Measurements from ENCODE around the gene SP5.
"Not testable (repeated sequence)": the region's sequence is repeated elsewhere in the genome, so short reads cannot be mapped to it uniquely, and the experiment has no call there.

Gene SP5

DNA sequence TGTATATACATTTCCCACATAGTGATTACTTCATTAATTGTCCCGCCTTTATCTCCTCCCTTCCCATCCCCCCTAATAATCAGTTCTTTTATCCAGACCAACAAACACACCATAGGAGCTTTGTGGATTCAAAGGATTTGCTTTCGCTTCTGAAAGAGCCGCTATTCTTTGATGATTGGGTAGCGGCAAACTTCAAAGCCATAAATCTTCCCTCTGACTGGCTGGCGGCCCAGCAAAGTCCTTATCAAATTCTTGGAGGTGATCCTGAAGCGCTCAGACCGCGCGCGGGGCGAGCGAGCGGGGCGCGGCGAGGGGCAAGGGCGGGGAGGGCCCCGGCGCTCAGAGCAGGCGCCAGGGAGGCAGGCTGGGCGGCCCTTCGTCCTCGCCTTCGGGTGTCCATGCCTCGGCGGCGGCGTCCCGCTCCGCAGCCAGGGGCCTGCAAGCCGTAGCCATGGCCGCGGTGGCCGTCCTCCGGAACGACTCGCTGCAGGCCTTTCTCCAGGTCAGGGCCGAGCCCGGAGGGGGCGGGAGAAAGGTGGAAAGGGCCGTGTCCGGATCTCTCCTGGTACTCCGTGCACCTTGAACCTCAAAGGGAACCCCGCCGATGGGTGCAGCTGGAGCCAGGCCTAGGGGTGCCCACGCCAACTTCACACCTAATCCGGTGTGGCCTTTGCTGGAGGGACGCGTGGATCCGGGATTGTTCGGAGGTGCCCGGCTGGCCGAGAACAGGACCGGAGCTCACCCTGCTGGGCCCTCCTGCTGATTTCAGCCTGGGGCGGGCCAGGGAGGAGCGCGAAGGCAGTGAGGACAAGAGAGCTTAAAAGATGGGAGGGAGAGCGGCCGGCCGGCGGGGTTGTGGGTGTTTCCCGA, at the start of gene SP5:
SP5 (plus strand) TSS at position 276 of the 870 bp plus-strand sequence; CDS start at position 452, 176 bp downstream.
- no peak for DNase-seq (ENCODE audit: low read depth, low spot score)

DNA sequence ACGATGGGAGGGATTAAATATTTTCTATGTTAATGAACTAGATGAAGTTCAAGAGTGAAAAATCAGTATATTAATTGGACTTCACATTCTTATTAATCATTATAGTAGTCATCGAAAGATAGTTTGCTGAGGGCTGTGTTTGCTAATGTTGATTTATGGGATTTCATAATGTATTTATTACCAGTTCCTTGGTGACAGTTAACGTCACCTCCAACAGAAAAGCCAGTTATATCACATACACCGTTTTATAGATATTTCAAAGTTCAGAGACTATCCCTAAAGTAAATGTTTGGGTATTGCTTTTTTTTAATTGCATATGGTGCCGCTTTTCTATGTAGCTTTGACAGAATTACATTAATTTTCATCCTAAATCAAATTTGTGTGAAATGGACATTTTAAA, 49.4 kb upstream of the SP5 start:
- DNase-seq (ENCODE audit: low read depth, low spot score), result no peak

DNA sequence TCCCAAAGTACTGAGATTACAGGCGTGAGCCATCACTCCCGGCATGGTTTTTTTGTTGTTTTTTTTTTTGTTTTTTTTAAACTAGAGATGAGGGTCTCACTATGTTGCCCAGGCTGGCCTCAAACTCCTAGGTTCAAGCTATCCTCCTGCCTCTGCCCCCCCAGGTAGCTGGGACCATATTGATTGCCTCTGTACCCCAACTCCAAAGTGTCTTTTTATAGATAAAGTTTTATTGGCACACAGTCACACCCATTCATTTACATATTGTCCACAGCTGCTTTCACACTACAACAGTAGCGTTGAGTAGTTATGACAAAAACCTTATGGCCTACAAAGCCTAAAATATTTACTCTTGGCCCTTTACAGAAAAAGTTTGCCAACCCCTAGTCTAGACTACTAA, 45.2 kb upstream of the SP5 start:
- no peak for DNase-seq (ENCODE audit: low read depth, low spot score)

DNA sequence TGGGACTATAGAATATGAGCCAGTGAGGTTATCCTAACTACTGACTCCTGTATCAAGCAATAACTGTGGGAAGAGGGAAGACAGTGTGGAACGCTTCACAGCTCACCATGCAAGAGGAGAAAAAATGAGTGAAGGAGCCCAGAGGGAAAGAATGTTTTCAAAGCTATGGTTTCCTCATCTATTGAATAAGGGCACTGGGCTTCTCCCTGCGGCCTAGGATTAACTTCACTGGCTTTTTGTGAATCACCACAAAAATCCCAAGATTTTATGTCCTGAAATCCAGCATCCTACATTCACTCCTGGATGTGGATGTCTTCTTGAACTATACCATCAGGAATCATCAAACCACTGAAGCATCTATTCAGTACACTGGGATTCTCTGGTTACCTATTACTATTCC, 44.5 kb upstream of the SP5 start:
- no peak for DNase-seq (ENCODE audit: low read depth, low spot score)

DNA sequence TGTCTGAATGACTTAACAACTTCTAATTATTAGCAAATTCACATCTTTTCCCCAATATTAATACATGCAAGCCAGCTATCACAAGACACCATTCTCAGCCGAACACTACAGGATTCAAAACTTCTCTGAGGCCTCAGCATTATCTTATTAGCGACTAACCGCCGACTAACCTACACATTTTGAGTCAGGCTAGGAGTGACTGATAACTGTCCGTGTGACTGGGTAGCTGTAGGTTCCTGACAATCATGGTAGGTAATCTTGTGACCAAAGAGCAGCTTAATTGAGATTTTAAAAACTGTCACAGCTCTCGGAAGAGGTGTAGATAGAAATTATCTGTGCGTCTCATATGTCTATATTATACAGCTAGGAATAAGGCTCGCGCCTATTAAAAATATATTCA, 44.1 kb upstream of the SP5 start:
- DNase-seq (ENCODE audit: low read depth, low spot score), result no peak

DNA sequence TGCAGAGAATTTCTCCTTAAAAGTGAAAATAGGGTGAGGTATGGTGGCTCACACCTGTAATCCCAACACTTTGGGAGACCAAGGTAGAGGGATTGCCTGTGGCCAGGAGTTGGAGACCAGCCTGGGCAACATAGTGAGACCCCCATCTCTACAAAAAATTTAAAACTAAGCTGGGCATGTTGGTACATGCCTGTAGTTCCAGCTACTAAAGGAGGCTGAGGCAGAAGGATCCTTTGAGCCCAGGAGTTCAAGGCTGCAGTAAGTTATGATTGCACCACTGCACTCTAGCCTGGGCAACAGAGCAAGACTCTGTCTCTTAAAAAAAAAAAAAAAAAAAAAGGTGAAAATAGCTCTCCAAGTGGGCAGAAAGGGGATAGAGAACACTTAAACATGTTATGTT, 40.9 kb upstream of the SP5 start:
- DNase-seq (ENCODE audit: low read depth, low spot score), result not testable (repeated sequence)

DNA sequence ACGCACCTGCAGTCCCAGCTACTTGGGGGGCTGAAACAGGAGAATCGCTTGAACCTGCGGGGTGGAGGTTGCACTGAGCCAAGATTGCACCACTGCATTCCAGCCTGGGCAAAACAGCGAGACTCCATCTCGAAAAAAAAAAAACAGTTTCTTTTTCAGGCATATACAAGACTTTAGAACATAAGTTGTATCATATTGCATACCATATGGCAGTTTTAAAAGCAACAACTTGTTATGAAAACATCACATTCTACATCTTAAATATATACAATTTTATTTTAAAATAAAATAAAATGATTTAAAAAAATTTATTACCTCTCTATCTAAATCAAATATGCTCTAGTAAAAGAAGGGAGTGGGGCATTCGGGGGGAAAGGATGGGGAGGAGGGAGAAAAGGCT, 39.4 kb upstream of the SP5 start:
- DNase-seq (ENCODE audit: low read depth, low spot score), result no peak

DNA sequence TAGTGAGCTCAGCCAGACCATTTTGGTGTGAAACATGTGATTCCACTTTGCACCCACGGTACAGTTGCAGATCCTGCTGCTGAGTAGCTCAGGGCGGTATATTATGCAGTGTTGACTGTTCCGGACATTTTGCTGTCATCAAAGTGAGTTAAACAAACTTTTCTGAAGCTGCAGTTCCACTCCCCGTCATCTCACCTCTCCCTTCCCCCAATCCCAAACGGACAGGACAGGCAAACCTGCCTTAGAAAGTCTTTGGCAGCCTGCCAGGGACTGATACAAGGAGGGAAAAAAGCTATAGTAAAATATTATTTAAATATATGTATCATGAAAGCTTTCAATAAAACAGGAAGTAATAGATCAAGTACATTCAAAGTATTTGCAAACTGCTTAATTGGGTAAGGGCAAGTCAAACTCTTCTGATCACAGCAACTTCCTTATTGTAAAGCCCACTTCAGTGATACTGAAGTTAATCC, 35.5 kb upstream of the SP5 start:
- DNase-seq (ENCODE audit: low read depth, low spot score), result no peak

DNA sequence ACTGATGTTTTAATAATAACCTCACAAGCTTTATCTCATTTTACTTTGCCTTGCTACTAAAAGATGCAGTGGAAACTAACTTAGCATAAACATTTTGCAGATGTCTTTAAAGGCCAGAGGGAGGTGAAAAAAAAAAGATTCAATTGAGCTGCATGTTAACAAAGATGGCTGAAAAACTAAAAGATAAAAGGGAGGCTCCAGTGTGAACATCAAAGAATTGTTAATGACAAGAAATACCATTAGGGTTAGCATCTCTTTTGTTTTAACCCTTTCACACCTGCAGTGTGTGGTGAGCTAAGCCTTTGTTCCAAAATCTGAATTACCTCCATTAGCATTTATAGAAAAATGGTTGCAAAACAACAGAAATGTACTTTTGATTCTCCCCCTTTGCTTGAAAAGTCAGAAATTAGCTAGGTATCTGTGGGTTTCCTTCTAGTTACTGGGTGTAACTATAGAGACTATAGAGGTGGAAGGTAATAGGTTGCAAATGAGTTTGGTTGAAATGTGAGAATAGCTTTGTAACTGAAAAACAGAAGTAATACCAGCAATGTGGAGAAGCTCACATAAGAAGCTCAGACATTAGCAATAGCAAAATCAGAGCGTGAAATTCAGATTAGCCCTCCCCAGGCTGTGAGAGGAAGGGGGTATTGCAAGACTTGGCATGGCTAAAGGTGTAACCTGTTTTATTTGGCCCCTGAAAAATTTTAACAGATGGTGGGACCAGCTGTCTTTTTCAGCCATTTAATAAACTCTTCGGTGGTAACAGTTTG, 34.8 kb upstream of the SP5 start:
- DNase-seq (ENCODE audit: low read depth, low spot score), result no peak

DNA sequence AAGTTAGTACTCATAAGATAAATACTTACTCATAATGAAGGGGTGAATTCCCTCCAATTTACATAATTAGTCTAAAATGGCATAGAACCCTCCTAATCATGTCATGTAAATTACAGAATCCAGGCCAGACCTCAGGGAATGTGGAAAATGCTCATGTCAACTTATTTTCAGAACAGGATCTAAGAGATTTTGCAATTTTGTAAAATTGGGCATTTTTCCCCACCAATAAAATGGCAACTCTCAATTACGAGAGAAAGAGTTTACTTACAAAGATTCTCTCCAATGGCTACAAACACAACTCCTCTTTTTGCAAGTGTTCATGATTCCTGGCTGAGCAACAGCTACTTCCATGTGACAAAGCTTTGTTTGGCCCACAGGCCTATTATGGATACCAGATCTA, 33.8 kb upstream of the SP5 start:
- DNase-seq (ENCODE audit: low read depth, low spot score), result no peak

DNA sequence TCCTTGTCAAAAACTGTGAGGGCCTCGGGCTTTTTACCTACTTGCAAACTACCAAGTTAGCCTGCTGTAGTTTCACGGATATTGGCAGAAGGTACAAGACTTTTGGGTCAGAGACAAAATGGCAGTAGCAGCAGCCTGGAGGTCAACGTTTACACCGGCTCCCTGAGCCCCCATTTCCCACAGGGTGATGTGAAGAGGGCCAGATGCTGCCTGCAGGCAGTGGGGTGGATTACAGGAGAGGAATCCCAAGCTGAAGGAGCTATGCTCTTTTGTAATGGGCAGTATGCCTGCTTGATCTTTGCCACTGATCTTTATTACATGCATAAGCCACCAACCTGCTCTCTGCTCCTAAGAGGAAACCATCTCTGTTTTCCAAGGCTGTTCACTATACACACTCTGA, 29.5 kb upstream of the SP5 start:
- no peak for DNase-seq (ENCODE audit: low read depth, low spot score)

DNA sequence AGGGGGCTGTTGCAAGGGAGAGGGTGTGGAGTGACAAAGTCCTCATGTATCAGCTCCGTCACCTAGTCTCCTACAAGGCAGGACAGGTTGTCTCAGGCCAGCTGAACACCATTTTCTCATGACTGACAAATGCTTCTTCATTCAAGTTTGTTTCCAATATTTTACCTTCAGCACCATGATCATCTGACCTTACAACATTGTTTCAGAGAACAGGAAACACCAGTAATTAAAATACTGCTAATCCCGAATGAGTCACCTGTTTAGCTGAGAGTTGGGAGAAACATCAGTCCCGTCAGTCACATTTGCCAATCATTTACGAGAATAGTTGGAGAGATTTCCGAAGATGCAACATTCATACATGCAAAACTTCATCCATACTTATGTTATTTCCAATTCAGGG, 25.7 kb upstream of the SP5 start:
- no peak for DNase-seq (ENCODE audit: low read depth, low spot score)

DNA sequence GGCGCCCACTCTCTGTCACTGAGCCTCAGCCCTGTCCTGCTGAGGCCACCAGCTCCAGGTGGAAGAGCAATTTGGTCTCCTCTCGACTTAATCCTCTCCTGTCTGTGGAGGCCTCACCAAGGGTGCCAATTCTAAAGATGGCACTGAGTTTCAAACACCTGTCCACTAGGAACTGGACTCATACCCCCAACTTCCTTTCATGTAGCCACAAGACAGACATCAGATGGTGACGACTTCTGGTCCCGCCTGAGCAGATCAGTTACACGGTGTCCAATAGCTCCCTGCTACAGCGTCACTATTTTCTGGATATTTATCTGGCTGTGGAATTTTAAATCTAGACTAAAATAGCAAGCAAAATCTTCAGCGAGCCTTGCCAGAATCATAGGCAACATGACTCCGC, 24.5 kb upstream of the SP5 start:
- no peak for DNase-seq (ENCODE audit: low read depth, low spot score)

DNA sequence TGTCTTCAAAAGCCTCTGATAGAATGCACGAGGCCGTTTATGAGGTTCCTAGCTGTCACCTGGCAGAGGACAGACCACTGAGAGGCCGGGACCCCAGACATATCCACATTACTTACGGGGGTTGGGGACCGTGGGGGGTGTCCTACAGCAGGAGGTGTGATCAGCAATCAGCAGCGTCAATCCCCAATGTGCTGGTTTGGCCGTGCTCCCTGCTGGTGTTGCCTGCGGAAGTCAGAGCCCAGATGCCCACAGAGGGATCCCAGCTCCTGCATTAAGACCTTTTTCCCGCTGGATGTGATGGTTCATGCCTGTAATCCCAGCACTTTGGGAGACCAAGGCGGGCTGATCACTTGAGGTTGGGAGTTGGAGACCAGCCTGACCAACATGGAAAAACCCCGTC, 20.8 kb upstream of the SP5 start:
- no peak for DNase-seq (ENCODE audit: low read depth, low spot score)

DNA sequence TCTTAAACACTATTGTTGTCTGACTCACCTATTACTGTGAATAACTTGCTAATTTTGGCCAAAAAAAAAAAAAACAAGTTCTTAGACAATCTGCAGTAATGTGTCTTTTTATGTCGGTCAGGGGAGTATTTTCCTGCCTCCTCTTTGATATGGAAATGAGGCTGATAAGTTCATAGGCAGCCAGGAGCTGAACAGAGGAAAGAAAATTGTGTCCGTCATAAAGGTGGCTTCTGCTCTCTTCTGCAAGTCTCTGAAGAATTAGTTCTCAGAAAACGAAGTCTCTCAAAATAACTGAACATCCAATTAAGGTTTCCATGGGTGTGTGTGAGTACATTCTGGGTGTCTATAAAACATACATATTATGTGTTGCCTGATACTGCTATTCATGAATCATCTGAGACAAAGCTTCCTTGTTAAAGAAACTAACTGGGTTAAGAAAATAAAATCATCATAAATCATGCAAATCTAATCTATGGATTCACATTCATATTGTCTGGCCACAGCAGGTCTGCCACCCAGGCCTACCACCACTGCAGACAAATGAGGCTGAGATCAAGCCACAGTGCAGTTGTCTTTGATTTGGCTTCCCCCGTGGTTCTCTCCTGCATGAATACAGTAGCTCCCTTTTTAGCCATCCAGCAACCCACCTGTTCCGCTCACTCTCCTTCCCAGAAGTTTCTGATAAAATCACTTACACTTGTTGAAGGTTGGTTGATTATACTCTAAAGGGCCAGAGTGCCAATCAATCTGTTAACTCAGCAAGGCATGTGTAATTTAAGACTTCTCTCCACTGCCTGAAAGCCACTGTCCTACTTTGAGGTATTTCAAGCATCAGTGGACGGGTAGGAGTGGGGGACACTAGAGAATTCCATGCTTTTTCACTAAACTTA, 19.4 kb upstream of the SP5 start:
- no peak for DNase-seq (ENCODE audit: low read depth, low spot score)

DNA sequence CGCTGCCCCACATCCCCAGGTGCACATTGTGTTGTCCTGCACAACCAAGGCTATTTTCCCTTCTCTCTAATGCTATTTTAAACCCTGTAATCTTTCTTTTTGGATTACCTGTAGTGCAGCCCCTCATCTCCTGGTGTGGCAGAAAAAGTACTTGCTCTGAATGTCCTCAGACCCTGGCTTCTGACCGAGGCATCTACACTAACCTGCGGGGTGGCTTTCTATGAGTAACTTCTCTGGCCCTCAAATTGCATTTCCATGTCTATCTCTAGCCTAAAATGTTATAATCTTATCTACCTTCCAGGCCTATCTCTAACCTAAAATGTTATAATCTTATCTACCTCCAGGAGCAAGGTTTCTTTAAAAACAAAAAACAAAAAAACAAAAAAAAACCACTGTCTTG, 18.2 kb upstream of the SP5 start:
- DNase-seq (ENCODE audit: low read depth, low spot score), result no peak

DNA sequence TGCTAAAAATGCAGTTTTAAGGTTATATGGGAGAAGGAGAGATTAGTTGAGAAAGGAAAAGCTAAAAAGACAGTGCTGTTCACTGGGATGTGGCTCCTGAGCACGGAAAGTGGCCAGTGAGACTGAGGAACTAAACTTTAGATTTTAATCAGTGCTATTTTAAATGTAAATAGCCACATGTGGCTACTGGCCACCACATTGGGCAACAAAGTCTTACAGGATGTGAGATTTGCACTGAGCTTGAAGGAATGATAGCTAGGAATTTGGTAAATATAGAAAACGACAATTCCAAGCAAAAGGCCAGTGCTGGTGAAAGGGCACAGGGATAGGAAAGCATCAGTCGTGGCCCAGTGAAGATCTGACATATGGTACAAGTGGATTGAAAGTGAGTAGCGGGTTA, 14.1 kb upstream of the SP5 start:
- DNase-seq (ENCODE audit: low read depth, low spot score), result no peak

DNA sequence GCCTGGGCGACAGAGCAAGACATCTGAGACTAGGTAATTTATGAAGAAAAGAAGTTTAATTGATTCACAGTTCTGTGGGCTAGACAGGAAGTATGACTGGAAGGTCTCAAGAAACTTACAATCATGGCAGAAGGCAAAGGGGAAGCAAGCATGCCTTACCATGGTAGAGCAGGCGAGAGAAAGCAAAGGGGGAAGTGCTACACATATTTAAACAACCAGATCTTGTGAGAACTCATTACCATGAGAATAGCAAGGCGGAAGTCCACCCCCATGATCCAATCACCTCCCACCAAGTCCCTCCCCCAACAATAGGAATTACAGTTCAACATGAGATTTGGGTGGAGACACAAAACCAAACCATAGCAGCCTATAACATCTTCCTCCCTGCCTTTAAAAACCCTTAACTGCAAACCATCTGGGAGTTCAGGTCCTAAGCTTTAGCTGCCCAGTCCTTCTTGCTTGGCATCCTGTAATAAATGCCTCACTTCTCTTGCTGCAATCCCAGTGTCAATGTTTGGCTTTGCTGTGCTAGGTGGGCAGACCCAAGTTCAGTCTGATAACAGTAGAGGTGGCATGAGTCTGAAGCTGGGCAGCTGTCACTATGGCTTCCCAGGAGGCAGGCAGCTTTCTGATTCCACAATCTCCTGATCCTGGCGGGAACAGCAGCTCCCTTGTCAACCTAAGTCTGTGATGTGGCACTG, 11.2 kb upstream of the SP5 start:
- no peak for DNase-seq (ENCODE audit: low read depth, low spot score)

DNA sequence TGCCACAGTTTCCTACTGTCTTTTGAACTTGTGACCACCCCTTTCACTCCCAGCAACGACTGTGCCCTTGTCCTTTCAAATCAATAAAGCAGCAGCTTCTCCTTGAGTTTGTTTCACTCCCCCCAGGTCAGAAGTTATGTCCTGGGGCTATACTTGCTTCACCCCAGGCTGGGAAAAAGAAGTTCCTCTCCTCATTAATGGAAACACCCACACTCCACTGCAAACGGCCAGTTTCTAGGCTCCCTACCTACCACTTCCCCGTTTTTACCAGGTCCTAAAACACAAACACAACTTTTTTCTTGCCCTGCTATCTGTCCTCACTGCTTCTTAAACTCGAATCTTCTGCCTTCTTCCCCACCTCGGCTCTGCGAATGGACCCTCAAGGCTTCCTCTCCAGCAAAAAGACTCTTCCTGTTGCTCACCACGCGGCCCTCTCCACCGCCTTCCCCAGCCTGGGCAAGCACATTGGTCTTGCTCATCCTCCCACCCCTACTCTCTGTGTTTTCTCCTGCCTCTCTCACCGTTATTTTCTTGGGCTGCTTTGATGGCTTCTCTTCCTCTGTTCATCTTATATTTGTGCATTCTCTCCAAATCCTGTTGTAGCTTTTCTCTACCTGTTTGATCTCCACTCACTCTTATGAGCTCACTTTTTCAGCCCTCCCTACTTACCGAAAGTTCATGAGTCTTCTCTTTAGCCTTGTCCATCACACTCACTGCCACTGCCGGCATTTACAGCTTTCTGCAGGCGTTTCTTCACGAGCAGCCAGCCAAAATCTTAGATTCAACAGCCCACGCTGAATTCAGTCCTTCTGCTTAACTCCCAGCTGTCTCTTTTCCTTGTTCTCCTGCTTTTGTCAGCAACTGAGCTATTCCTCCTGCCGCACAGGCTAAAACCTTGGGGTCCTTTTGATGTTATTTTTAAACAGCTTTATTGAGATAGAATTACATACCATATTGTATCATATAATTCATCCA, 7.0 kb upstream of the SP5 start:
- DNase-seq (ENCODE audit: low read depth, low spot score), result no peak

DNA sequence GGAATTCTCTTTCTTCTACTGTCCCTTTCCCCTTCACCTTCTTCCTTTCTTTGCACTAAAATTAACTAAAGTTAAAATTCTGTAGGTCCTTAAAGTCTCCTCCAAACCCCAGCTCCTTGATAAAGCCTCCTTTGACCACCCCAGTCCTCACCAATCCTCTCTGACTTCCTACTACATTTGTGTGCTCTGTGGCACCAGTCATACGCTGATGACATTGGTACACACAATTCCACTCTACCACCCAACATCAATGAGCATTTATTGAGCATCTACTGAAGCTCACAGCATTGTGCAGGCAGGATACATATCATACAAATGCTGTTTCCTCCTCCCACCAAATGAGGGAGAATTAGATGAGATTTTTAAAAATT, 4.5 kb upstream of the SP5 start:
- no peak for DNase-seq (ENCODE audit: low read depth, low spot score)
